Measurements from ENCODE around the gene SLFN12. TPM values are rescaled to one million over a fixed set of nuclear protein-coding genes. Genes with fewer than 3 reads are reported as not detected.
"Not testable (repeated sequence)": the region's sequence is repeated elsewhere in the genome, so short reads cannot be mapped to it uniquely, and the experiment has no call there.

SLFN12 gene
- total RNA-seq, 2 experiments from 2014 or later = 11.2 to 12.4 TPM

GRCh38 chr17:35407531-35407930 is 24.8 kb downstream of the SLFN12 start:
- POLR2A ChIA-PET = no interaction called here
- H3K27ac Mint-ChIP-seq = no peak overlapping the region
- CTCF ChIA-PET = no interaction called here
- peaks cover 5% of the 10 kb centered on the region for H3K9me3 Mint-ChIP-seq (ENCODE audit: insufficient read depth)
- H3K27me3 Mint-ChIP-seq (ENCODE audit: low read depth) = no peaks in the 10 kb centered on the region
- peaks cover 47% of the 10 kb centered on the region for H3K36me3 Mint-ChIP-seq (ENCODE audit: low read depth)
- ATAC-seq (no peak), DNase-seq (no peak)
- H3K4me1 Mint-ChIP-seq (ENCODE audit: low read depth) = peaks cover 11% of the 10 kb centered on the region
- no peak overlapping the region for H3K4me3 Mint-ChIP-seq

DNA sequence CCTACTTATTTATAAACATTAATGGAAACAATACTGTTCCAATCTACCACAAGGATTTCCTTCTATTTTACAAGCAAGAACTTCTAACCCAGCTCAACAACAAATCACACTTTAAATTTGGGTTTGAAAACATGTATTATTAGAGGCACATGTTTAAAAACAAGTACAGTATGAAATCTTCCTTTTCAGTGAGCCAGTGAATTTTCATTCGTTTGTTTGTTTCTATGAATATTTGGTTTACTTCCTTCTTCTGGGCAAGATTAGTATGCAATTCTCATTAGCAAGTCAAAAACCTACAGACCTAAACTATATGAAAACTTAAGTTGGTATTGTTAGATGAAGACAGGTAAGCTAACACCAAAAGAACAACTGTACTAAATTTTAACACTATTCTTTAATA is 25.7 kb downstream of the SLFN12 start:
- no peak overlapping the region for H3K4me3 Mint-ChIP-seq
- no peaks in the 10 kb centered on the region for H3K27me3 Mint-ChIP-seq (ENCODE audit: low read depth)
- H3K4me1 Mint-ChIP-seq (ENCODE audit: low read depth) = peaks cover 13% of the 10 kb centered on the region
- H3K27ac Mint-ChIP-seq = no peak overlapping the region
- ChIA-PET CTCF (no interaction called here), POLR2A (no interaction called here)
- H3K9me3 Mint-ChIP-seq (ENCODE audit: insufficient read depth) = peaks cover 5% of the 10 kb centered on the region
- H3K36me3 Mint-ChIP-seq (ENCODE audit: low read depth) = peaks cover 47% of the 10 kb centered on the region
- ATAC-seq (no peak), DNase-seq (no peak)

- ATAC-seq (peak; percentile 84), DNase-seq (peak; percentile 39)
- POLR2A ChIA-PET = no interaction called here
- Mint-ChIP-seq H3K9me3 (ENCODE audit: insufficient read depth) (peaks cover 5% of the 10 kb centered on the region), H3K4me3 (no peak overlapping the region), H3K4me1 (ENCODE audit: low read depth) (peaks cover 13% of the 10 kb centered on the region), H3K36me3 (ENCODE audit: low read depth) (peaks cover 32% of the 10 kb centered on the region), H3K27me3 (ENCODE audit: low read depth) (no peaks in the 10 kb centered on the region), H3K27ac (no peak overlapping the region)
- CTCF ChIA-PET = no interaction called here
These were observed 27.9 kb downstream of the SLFN12 start for GRCh38 chr17:35404360-35404759.

DNA sequence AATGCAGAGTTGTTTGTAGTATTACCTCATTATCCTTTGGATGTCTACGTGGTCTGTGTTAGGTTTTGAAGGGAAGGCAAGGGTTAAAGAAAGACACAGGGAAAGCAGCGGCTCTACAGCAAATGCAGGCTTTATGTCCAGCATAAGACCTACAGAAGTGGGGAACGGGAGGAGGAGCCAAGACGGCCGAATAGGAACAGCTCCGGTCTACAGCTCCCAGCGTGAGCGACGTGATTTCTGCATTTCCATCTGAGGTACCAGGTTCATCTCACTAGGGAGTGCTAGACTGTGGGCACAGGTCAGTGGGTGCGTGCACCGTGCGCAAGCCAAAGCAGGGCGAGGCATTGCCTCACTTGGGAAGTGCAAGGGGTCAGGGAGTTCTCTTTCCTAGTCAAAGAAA is 38.5 kb downstream of the SLFN12 start:
- POLR2A ChIA-PET, DNase-seq: not testable (repeated sequence)

GRCh38 chr17:35390663-35391062 is 41.6 kb downstream of the SLFN12 start:
- CTCF ChIA-PET = no interaction called here
- no peak overlapping the region for H3K27ac Mint-ChIP-seq
- ATAC-seq = no peak

More for the DNA sequence above, 38.5 kb downstream of the SLFN12 start:
- CTCF ChIA-PET; H3K9me3 Mint-ChIP-seq (ENCODE audit: insufficient read depth); H3K27ac Mint-ChIP-seq; H3K4me1 Mint-ChIP-seq (ENCODE audit: low read depth); H3K27me3 Mint-ChIP-seq (ENCODE audit: low read depth); H3K36me3 Mint-ChIP-seq (ENCODE audit: low read depth); ATAC-seq; H3K4me3 Mint-ChIP-seq: not testable (repeated sequence)

DNA sequence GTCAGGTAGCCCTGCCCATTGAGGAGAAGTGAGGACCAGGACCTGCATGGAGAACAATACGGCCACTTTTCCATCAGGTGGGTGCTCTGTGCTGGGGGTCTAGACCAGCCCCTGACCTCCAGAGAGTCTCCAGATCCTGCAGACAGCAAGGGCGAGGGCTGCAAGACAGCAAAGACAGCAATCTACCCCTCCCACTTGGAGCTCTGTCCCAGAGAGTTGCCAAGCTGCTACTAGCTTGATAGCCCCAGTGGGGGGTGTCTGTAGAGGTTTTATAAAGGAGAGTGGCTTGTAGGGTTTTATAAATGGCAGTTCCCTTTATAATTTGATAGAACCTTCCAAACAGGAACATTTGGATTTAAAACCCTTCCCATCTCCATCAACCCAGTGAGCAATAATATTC is 42.1 kb downstream of the SLFN12 start:
- no peak overlapping the region for H3K27ac Mint-ChIP-seq
- POLR2A ChIA-PET = no interaction called here
- H3K4me3 Mint-ChIP-seq = no peak overlapping the region
- H3K27me3 Mint-ChIP-seq (ENCODE audit: low read depth) = peaks cover 17% of the 10 kb centered on the region
- CTCF ChIA-PET = no interaction called here
- ATAC-seq (no peak), DNase-seq (no peak)
- peaks cover 4% of the 10 kb centered on the region for H3K9me3 Mint-ChIP-seq (ENCODE audit: insufficient read depth)
- H3K4me1 Mint-ChIP-seq (ENCODE audit: low read depth) = no peaks in the 10 kb centered on the region
- H3K36me3 Mint-ChIP-seq (ENCODE audit: low read depth) = no peaks in the 10 kb centered on the region

More at GRCh38 chr17:35390663-35391062, 41.6 kb downstream of the SLFN12 start:
- Mint-ChIP-seq H3K36me3 (ENCODE audit: low read depth) (no peaks in the 10 kb centered on the region), H3K27me3 (ENCODE audit: low read depth) (peaks cover 17% of the 10 kb centered on the region), H3K4me1 (ENCODE audit: low read depth) (no peaks in the 10 kb centered on the region), H3K9me3 (ENCODE audit: insufficient read depth) (peaks cover 4% of the 10 kb centered on the region), H3K4me3 (no peak overlapping the region)
- no peak for DNase-seq
- POLR2A ChIA-PET = no interaction called here

GRCh38 chr17:35387496-35387895 is 44.8 kb downstream of the SLFN12 start:
- POLR2A ChIA-PET = interaction anchor here (0.8 kb wide), 1 partner anchor 150 kb away, joined by 3 read pairs; the partner anchor contains the start of gene SLFN12L
- H3K36me3 Mint-ChIP-seq (ENCODE audit: low read depth) = peaks cover 6% of the 10 kb centered on the region
- H3K27me3 Mint-ChIP-seq (ENCODE audit: low read depth) = peaks cover 17% of the 10 kb centered on the region
- peaks cover 2% of the 10 kb centered on the region for H3K4me1 Mint-ChIP-seq (ENCODE audit: low read depth)
- DNase-seq (no peak), ATAC-seq (no peak)
- CTCF ChIA-PET = no interaction called here
- H3K27ac Mint-ChIP-seq = no peak overlapping the region
- H3K4me3 Mint-ChIP-seq = no peak overlapping the region
- H3K9me3 Mint-ChIP-seq (ENCODE audit: insufficient read depth) = peaks cover 11% of the 10 kb centered on the region

DNA sequence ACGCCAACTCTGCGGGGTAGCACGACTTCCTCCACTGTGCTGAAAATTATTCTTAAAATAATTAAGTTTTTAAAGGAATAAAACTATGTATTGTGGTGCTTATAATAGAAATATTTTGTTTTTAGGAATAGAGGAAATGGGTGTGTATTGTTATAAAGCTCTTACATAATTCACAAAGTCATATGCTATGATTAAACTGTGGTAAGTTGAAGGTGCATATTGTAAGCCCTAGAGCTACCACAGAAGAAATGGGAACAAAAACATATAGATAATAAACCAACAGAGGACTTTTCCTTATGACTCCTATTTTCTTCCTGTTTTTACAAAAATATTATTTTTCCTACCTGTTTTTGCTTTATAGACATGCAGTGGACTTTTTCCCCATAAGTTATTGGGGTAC is 54.6 kb downstream of the SLFN12 start:
- ChIA-PET CTCF (no interaction called here), POLR2A (no interaction called here)
- Mint-ChIP-seq H3K36me3 (ENCODE audit: low read depth) (peaks cover 3% of the 10 kb centered on the region), H3K27me3 (ENCODE audit: low read depth) (peaks cover 3% of the 10 kb centered on the region), H3K27ac (no peak overlapping the region), H3K4me1 (ENCODE audit: low read depth) (peaks cover 30% of the 10 kb centered on the region), H3K9me3 (ENCODE audit: insufficient read depth) (no peaks in the 10 kb centered on the region), H3K4me3 (no peak overlapping the region)
- no peak for ATAC-seq
- no peak for DNase-seq

- ATAC-seq = no peak
- H3K9me3 Mint-ChIP-seq (ENCODE audit: insufficient read depth) = no peaks in the 10 kb centered on the region
- POLR2A ChIA-PET = no interaction called here
- H3K27me3 Mint-ChIP-seq (ENCODE audit: low read depth) = peaks cover 3% of the 10 kb centered on the region
- peaks cover 3% of the 10 kb centered on the region for H3K36me3 Mint-ChIP-seq (ENCODE audit: low read depth)
- peaks cover 26% of the 10 kb centered on the region for H3K4me1 Mint-ChIP-seq (ENCODE audit: low read depth)
- H3K4me3 Mint-ChIP-seq = no peak overlapping the region
- no peak for DNase-seq
- CTCF ChIA-PET = no interaction called here
- H3K27ac Mint-ChIP-seq = no peak overlapping the region
These were observed 55.2 kb downstream of the SLFN12 start for GRCh38 chr17:35377068-35377467.

GRCh38 chr17:35376245-35376644 is 56.1 kb downstream of the SLFN12 start:
- ATAC-seq (no peak), DNase-seq (no peak)
- peaks cover 32% of the 10 kb centered on the region for H3K4me1 Mint-ChIP-seq (ENCODE audit: low read depth)
- ChIA-PET POLR2A (interaction anchor here (1.1 kb wide), 1 partner anchor 63 kb away, joined by 5 read pairs; no protein-coding TSS in a partner anchor), CTCF (interaction anchor here (0.7 kb wide), 1 partner anchor 205 kb away, joined by 3 read pairs; no protein-coding TSS in a partner anchor)
- peaks cover 10% of the 10 kb centered on the region for H3K36me3 Mint-ChIP-seq (ENCODE audit: low read depth)
- H3K27ac Mint-ChIP-seq = peak overlapping the region; percentile 3
- peaks cover 3% of the 10 kb centered on the region for H3K27me3 Mint-ChIP-seq (ENCODE audit: low read depth)
- H3K9me3 Mint-ChIP-seq (ENCODE audit: insufficient read depth) = no peaks in the 10 kb centered on the region
- no peak overlapping the region for H3K4me3 Mint-ChIP-seq

DNA sequence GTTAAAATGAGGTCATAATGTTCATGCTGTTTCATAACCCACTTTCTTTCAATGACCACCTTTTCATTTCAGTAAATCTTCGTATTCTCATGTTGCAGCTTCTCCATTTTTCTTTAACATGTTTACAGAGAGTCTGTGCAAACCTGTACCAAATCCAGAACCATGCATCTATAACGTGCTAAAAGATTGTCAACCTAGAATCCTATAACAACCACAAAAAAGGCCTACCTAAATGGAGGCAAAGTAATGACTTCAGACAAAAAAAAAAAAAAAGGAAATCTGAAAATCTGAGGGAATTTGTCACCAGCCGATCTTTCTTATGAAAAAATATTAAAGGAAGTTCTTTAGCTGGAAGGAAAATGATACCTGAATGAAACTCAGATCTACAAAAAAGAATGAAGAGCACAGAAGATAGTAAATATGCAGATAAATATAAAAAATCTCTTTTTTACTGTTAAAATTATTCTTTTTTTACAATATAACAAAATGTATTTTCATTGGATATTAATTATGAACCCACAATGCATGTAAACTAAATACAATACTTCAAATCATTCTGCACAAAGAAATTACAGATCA is 57.4 kb downstream of the SLFN12 start:
- peak overlapping the region; percentile 99 for H3K4me3 Mint-ChIP-seq
- H3K27me3 Mint-ChIP-seq (ENCODE audit: low read depth) = peaks cover 3% of the 10 kb centered on the region
- H3K36me3 Mint-ChIP-seq (ENCODE audit: low read depth) = peaks cover 24% of the 10 kb centered on the region
- POLR2A ChIA-PET = interaction anchor here (1.0 to 5.0 kb wide), 4 partner anchors 25 to 162 kb away, joined by 3 to 54 read pairs (median 9); partner anchors contain the start of gene SLFN12L
- peaks cover 11% of the 10 kb centered on the region for H3K9me3 Mint-ChIP-seq (ENCODE audit: insufficient read depth)
- peak overlapping the region; percentile 98 for H3K27ac Mint-ChIP-seq
- ATAC-seq (no peak), DNase-seq (no peak)
- H3K4me1 Mint-ChIP-seq (ENCODE audit: low read depth) = peaks cover 45% of the 10 kb centered on the region
- CTCF ChIA-PET = interaction anchor here (1.6 to 2.6 kb wide), 4 partner anchors 62 to 163 kb away, joined by 4 to 19 read pairs (median 10); no protein-coding TSS in a partner anchor

- POLR2A ChIA-PET = interaction anchor here (0.6 to 5.0 kb wide), 26 partner anchors 8 to 204 kb away, joined by 3 to 54 read pairs (median 4); partner anchors contain the start of genes PEX12, SLFN12L, SLFN13 and SLFN5
- ATAC-seq = peak; percentile 65
- peak overlapping the region; percentile 99 for H3K4me3 Mint-ChIP-seq
- peaks cover 31% of the 10 kb centered on the region for H3K36me3 Mint-ChIP-seq (ENCODE audit: low read depth)
- peak; percentile 61 for DNase-seq
- peak overlapping the region; percentile 98 for H3K27ac Mint-ChIP-seq
- peaks cover 16% of the 10 kb centered on the region for H3K9me3 Mint-ChIP-seq (ENCODE audit: insufficient read depth)
- H3K4me1 Mint-ChIP-seq (ENCODE audit: low read depth) = peaks cover 52% of the 10 kb centered on the region
- peaks cover 3% of the 10 kb centered on the region for H3K27me3 Mint-ChIP-seq (ENCODE audit: low read depth)
- CTCF ChIA-PET = interaction anchor here (0.8 to 3.1 kb wide), 7 partner anchors 28 to 164 kb away, joined by 3 to 23 read pairs (median 6); no protein-coding TSS in a partner anchor
These were observed 58.1 kb downstream of the SLFN12 start for GRCh38 chr17:35373984-35374765.
